Hematopoietic multipotent progenitor cell treated with erythropoietin and hydrocortisone succinate and interleukin-3 and kit ligand, for 15 days (in vitro differentiated cells): ENCODE measurements around the gene LBHD2.

Source experiments
- DNase-seq: peaks from one replicate; pipeline ENCODE4 v3.0.0-alpha.2; 2015; ENCODE audit warnings: low spot score

LBHD2 gene

GRCh38 chr14:103091041-103091882, 7.3 kb downstream of the LBHD2 start:
- peak; percentile 56 for DNase-seq

- DNase-seq: no peak
Measured at GRCh38 chr14:103091883-103092222, 7.8 kb downstream of the LBHD2 start.

- DNase-seq: no peak
Measured at GRCh38 chr14:103093856-103094405, 9.9 kb downstream of the LBHD2 start.

- DNase-seq: no peak
Measured at GRCh38 chr14:103094406-103095209, 10.6 kb downstream of the LBHD2 start, which contains the start of gene EXOC3L4. Gene EXOC3L4, plus strand, starts transcription at chr14:103094725. Its CDS starts 5,495 bp downstream, at chr14:103100220.

- DNase-seq: no peak
Measured at GRCh38 chr14:103095210-103095778, 11.3 kb downstream of the LBHD2 start.

GRCh38 chr14:103096387-103096786, 12.4 kb downstream of the LBHD2 start:
- DNase-seq: no peak

GRCh38 chr14:103097244-103097993, 13.4 kb downstream of the LBHD2 start:
- DNase-seq: no peak

GRCh38 chr14:103097994-103098957, 14.3 kb downstream of the LBHD2 start:
- no peak for DNase-seq

GRCh38 chr14:103099081-103099732, 15.2 kb downstream of the LBHD2 start:
- DNase-seq: peak; percentile 15

- DNase-seq: no peak
Measured at GRCh38 chr14:103099733-103100280, 15.8 kb downstream of the LBHD2 start.

GRCh38 chr14:103100281-103101121, 16.5 kb downstream of the LBHD2 start:
- no peak for DNase-seq

- no peak for DNase-seq
Measured at GRCh38 chr14:103101257-103101962, 17.4 kb downstream of the LBHD2 start.

- DNase-seq: no peak
Measured at GRCh38 chr14:103101963-103102688, 18.1 kb downstream of the LBHD2 start.

GRCh38 chr14:103102689-103103260, 18.8 kb downstream of the LBHD2 start:
- DNase-seq: no peak

GRCh38 chr14:103103461-103104388, 19.7 kb downstream of the LBHD2 start:
- DNase-seq: no peak

GRCh38 chr14:103104389-103104653, 20.3 kb downstream of the LBHD2 start:
- DNase-seq: no peak
